HepG2 (cell line): Measurements from ENCODE around the gene NPPA. TPM values are rescaled to one million over a fixed set of nuclear protein-coding genes. Genes with fewer than 3 reads are reported as not detected.

ENCODE experiments used
- NR2F6 ChIP-seq, 2 experiments: IDR thresholded peaks; 2 replicates each; pipeline ENCODE4 v1.6.1; 2016; ENCODE audit warnings: antibody characterized with exemption in 1 of 2, mild to moderate bottlenecking in 1 of 2
- PATZ1 ChIP-seq: sonication (generic); formaldehyde crosslinking; IDR thresholded peaks from 2 replicates; pipeline ENCODE4 v1.4.0; 2020; ENCODE audit warnings: missing genetic modification reagents
- RARA ChIP-seq: IDR thresholded peaks from 2 replicates; pipeline ENCODE4 v1.6.1; 2016; ENCODE audit warnings: missing genetic modification reagents, missing compliant biosample characterization
- RXRA ChIP-seq: sonication (generic); formaldehyde crosslinking; IDR thresholded peaks from 2 replicates; pipeline ENCODE4 v1.5.1; 2020; ENCODE audit warnings: missing genetic modification reagents
- SOX5 ChIP-seq: IDR thresholded peaks from 2 replicates; pipeline ENCODE4 v1.6.1; 2016; ENCODE audit warnings: borderline replicate concordance
- SP5 ChIP-seq: IDR thresholded peaks from 2 replicates; pipeline ENCODE4 v1.6.1; 2016; ENCODE audit warnings: low read depth, borderline replicate concordance
- TFAP4 ChIP-seq: sonication (generic); IDR thresholded peaks from 2 replicates; pipeline ENCODE4 v1.6.1; 2016; ENCODE audit warnings: low read depth, borderline replicate concordance
- ZFX ChIP-seq: sonication (generic); formaldehyde crosslinking; IDR thresholded peaks from 2 replicates; pipeline ENCODE4 v1.4.0; 2020; ENCODE audit warnings: mild to moderate bottlenecking, low read depth, missing genetic modification reagents, moderate library complexity
- ZSCAN20 ChIP-seq: sonication (generic); formaldehyde crosslinking; IDR thresholded peaks from 2 replicates; pipeline ENCODE4 v1.4.0; 2020; ENCODE audit warnings: missing genetic modification reagents, mild to moderate bottlenecking, borderline replicate concordance
- polyA plus RNA-seq, 8 experiments: library from polyadenylated mRNA; depleted of rRNA in 3 of 8; stranded (reverse) in 7 of 8; unstranded in 1 of 8; fragments of >200 nt; fragmentation: Illumina TruSeq in 4 of 8; extraction: Trizol in 4 of 8; gene quantifications; 2 replicates each; pipeline versions ENCODE4 v1.2.1 to v1.2.3, GENCODE V29; 2011 to 2016; ENCODE audit warnings: low read depth in 4 of 8, missing spikeins in 1 of 8, mixed read lengths in 1 of 8; ENCODE audit not compliant: insufficient read depth in 1 of 8
- total RNA-seq, 5 experiments: library from RNA; depleted of rRNA; stranded (reverse); fragments of >200 nt; fragmentation: Illumina TruSeq; extraction: Trizol; gene quantifications; 2 replicates each; pipeline ENCODE4 v1.2.3, GENCODE V29; 2016; ENCODE audit warnings: low read depth in 1 of 5
- TF ChIP-seq, protein P1 (sequence below): sonication (generic); formaldehyde crosslinking; conservative IDR thresholded peaks from 2 replicates; pipeline ENCODE4 v1.8.0; 2022; ENCODE audit warnings: low read depth, missing genetic modification reagents
- TF ChIP-seq, protein P2 (sequence below): sonication (generic); formaldehyde crosslinking; IDR thresholded peaks from 2 replicates; pipeline ENCODE4 v1.5.1; 2020; ENCODE audit warnings: mild to moderate bottlenecking, missing genetic modification reagents, moderate library complexity

The NPPA gene
- total and polyA plus RNA-seq, 2 of the 13 experiments (the other 11 are each of a cell fraction or from before 2014, with no cell fraction given): not detected

DNA sequence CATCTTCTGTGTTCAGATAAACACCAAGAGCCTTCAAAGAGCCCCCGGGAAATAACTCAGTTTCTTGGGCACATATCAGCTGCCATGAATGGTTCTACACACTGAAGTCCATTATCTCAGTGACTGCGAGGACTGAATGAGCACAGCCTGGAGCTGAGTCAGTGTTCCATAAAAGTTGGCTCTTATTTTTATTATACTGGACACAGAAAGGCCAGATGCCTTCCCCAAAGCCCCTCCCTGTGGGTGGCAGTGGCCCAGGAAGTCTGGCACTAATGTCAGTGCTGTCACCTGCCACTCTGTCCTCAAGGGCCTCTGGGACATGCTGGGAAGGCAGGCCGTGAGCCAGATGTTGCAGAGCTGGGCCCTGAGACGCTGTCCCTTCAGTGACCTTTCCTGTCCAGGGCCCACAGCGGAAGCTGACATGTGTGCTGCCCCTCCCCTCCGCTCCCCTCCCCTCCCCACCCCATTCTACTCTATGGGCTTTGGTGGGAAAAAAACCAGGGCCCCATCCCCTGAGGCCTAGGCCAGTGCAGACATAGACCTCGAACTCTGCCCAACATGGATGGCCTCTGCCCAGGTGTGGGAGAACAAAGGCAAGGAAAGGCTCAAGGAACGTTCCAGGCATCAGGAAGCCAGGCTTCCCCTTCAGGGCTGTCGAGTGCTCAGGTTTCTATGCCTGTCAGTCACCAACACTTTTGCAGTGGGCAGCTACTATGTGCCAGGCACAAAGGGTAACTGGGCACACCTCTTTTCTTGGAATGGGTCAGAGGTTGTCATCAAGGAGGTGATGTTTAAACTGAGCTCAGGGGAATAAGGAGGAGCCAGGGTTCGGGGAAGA lies 33.5 kb upstream of the NPPA start (continued):
- TF ChIP-seq RXRA: peak; percentile 59; the same call in 1 of the 2 replicates
- TF ChIP-seq, protein P1, sequence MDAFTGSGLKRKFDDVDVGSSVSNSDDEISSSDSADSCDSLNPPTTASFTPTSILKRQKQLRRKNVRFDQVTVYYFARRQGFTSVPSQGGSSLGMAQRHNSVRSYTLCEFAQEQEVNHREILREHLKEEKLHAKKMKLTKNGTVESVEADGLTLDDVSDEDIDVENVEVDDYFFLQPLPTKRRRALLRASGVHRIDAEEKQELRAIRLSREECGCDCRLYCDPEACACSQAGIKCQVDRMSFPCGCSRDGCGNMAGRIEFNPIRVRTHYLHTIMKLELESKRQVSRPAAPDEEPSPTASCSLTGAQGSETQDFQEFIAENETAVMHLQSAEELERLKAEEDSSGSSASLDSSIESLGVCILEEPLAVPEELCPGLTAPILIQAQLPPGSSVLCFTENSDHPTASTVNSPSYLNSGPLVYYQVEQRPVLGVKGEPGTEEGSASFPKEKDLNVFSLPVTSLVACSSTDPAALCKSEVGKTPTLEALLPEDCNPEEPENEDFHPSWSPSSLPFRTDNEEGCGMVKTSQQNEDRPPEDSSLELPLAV (CRISPR knock-in tag): no peak
- peak; percentile 45; the same call in 1 of the 2 replicates for TF ChIP-seq PATZ1 (CRISPR knock-in tag)
- TF ChIP-seq ZFX (CRISPR knock-in tag): peak; percentile 69
- TF ChIP-seq NR2F6 (IDR thresholded peaks at IDR 0.05): no peak
- peak; percentile 59; the same call in 1 of the 2 replicates for TF ChIP-seq NR2F6 (CRISPR knock-in tag; IDR thresholded peaks at IDR 0.05)
- TF ChIP-seq RARA (CRISPR knock-in tag): peak; percentile 96
- TF ChIP-seq SOX5 (CRISPR knock-in tag): 0 out of 2 replicates have a peak, but pooled peaks have one; percentile 15
- peak; percentile 8; the same call in 1 of the 2 replicates for TF ChIP-seq TFAP4
- TF ChIP-seq SP5: peak; percentile 58; the same call in 1 of the 2 replicates
- TF ChIP-seq, protein P2, sequence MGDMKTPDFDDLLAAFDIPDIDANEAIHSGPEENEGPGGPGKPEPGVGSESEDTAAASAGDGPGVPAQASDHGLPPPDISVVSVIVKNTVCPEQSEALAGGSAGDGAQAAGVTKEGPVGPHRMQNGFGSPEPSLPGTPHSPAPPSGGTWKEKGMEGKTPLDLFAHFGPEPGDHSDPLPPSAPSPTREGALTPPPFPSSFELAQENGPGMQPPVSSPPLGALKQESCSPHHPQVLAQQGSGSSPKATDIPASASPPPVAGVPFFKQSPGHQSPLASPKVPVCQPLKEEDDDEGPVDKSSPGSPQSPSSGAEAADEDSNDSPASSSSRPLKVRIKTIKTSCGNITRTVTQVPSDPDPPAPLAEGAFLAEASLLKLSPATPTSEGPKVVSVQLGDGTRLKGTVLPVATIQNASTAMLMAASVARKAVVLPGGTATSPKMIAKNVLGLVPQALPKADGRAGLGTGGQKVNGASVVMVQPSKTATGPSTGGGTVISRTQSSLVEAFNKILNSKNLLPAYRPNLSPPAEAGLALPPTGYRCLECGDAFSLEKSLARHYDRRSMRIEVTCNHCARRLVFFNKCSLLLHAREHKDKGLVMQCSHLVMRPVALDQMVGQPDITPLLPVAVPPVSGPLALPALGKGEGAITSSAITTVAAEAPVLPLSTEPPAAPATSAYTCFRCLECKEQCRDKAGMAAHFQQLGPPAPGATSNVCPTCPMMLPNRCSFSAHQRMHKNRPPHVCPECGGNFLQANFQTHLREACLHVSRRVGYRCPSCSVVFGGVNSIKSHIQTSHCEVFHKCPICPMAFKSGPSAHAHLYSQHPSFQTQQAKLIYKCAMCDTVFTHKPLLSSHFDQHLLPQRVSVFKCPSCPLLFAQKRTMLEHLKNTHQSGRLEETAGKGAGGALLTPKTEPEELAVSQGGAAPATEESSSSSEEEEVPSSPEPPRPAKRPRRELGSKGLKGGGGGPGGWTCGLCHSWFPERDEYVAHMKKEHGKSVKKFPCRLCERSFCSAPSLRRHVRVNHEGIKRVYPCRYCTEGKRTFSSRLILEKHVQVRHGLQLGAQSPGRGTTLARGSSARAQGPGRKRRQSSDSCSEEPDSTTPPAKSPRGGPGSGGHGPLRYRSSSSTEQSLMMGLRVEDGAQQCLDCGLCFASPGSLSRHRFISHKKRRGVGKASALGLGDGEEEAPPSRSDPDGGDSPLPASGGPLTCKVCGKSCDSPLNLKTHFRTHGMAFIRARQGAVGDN: peak; percentile 77
- TF ChIP-seq ZSCAN20: no peak
- TF ChIP-seq, all 625 proteins: peak for 19
